DND-41 (cell line): ENCODE measurements around the gene HMCN2.
A peak's percentile ranks its signal among the peaks of the same experiment; 100 is the strongest.

Experiments
- ATAC-seq: fragments of 200-7000 bp; cut with Tn5 transposase; 3 replicates; pipeline ENCODE4 v1.9.1; 2021; ENCODE audit warnings: low read depth; ENCODE audit not compliant: insufficient read depth
- DNase-seq: peaks from one replicate; pipeline ENCODE4 v3.0.0-alpha.2; 2020
- H2AFZ ChIP-seq: 2 replicates; pipeline ENCODE4 v1.6.0; 2012; ENCODE audit warnings: low read depth, low read length
- H3K27ac ChIP-seq: 2 replicates; pipeline ENCODE4 v1.5.1; 2012; ENCODE audit warnings: low read length, inconsistent platforms
- H3K27me3 ChIP-seq: fragments of 200-600 bp; sonication (generic); 2 replicates; pipeline ENCODE4 v1.6.0; 2012; ENCODE audit warnings: low read length, mild to moderate bottlenecking, inconsistent platforms; ENCODE audit not compliant: insufficient read depth, poor library complexity
- H3K36me3 ChIP-seq: 2 replicates; pipeline ENCODE4 v1.5.1; 2012; ENCODE audit warnings: low read length, inconsistent platforms; ENCODE audit not compliant: insufficient read depth
- H3K4me1 ChIP-seq: 2 replicates; pipeline ENCODE4 v1.5.1; 2012; ENCODE audit warnings: mild to moderate bottlenecking, low read length; ENCODE audit not compliant: insufficient read depth
- H3K4me2 ChIP-seq: 2 replicates; pipeline ENCODE4 v1.6.0; 2012; ENCODE audit warnings: mild to moderate bottlenecking, moderate library complexity, low read length, inconsistent platforms; ENCODE audit not compliant: insufficient read depth
- H3K4me3 ChIP-seq, 2 experiments: fragments of 200-600 bp in 1 of 2; shearing (Covaris generic) in 1 of 2; 2 replicates each; pipeline ENCODE4 v1.5.1; 2012 to 2016; ENCODE audit warnings: inconsistent platforms in 2 of 2, low read length in 2 of 2, mild to moderate bottlenecking in 2 of 2, low read depth in 1 of 2, moderate library complexity in 1 of 2
- H3K79me2 ChIP-seq: 2 replicates; pipeline ENCODE4 v1.6.0; 2012; ENCODE audit warnings: low read length, inconsistent platforms; ENCODE audit not compliant: insufficient read depth
- H3K9ac ChIP-seq: 2 replicates; pipeline ENCODE4 v1.6.0; 2012; ENCODE audit warnings: low read depth, mild to moderate bottlenecking, inconsistent platforms, low read length, moderate library complexity
- H3K9me3 ChIP-seq: 2 replicates; pipeline ENCODE4 v1.5.1; 2012; ENCODE audit warnings: low read length, moderate library complexity, mild to moderate bottlenecking, inconsistent platforms; ENCODE audit not compliant: insufficient read depth, severe bottlenecking
- H4K20me1 ChIP-seq: 2 replicates; pipeline ENCODE4 v1.6.0; 2012; ENCODE audit warnings: low read length; ENCODE audit not compliant: insufficient read depth
- EZH2 ChIP-seq: IDR thresholded peaks from 3 replicates; pipeline ENCODE4 v1.6.1; 2012; ENCODE audit warnings: borderline replicate concordance, low read depth, mild to moderate bottlenecking, moderate library complexity, low read length, inconsistent platforms; ENCODE audit not compliant: severe bottlenecking
- TF ChIP-seq, protein P1 (sequence below): IDR thresholded peaks from 2 replicates; pipeline ENCODE4 v1.5.1; 2012; ENCODE audit warnings: borderline replicate concordance, low read length, moderate library complexity, mild to moderate bottlenecking; ENCODE audit not compliant: poor library complexity, severe bottlenecking; ENCODE audit errors: extremely low read depth

HMCN2 gene

DNA sequence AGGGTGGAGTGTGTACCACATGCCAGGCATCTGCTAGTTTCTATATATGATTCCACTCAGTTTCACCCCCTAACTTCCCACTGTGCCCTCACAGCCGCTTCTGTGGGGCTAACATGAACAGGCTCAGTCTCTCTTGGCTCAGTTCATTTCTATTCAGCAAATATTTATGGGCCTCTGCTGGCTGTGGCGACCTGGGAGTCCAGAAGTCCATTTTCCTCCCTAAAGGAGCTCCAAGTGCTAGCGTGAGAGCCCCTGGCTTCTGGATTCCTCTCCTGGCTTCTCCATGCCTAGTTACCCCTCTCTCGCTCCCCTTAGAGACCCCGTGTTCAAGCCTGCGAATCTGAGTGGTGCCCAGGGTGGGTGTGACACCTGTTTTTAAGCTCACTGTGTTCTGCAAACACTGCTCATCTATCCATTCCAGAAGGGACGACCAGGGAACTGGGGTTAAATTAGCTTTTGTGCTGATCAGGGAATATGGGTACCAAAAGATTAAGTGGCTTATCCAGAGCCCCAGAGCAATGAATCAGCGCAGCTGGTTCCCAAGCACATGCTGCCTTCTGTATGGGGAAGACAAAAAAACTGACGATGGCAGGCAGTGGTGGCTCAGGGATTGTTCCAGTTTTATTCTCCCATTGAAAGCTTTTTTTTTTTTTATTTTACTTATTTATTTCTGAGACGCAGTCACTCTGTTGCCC, 57.6 kb downstream of the HMCN2 start:
- Histone ChIP-seq H3K9ac (no peak overlapping the region), H3K4me2 (no peak overlapping the region), H3K36me3 (no peaks in the 10 kb centered on the region), H3K9me3 (no peaks in the 10 kb centered on the region), H3K27ac (no peak overlapping the region), H3K4me3 (no peak overlapping the region), H4K20me1 (no peaks in the 10 kb centered on the region), H3K27me3 (no peaks in the 10 kb centered on the region), H3K79me2 (no peaks in the 10 kb centered on the region), H3K4me1 (no peaks in the 10 kb centered on the region), H2AFZ (no peak overlapping the region)
- TF ChIP-seq EZH2, result no peak
- TF ChIP-seq, protein P1, sequence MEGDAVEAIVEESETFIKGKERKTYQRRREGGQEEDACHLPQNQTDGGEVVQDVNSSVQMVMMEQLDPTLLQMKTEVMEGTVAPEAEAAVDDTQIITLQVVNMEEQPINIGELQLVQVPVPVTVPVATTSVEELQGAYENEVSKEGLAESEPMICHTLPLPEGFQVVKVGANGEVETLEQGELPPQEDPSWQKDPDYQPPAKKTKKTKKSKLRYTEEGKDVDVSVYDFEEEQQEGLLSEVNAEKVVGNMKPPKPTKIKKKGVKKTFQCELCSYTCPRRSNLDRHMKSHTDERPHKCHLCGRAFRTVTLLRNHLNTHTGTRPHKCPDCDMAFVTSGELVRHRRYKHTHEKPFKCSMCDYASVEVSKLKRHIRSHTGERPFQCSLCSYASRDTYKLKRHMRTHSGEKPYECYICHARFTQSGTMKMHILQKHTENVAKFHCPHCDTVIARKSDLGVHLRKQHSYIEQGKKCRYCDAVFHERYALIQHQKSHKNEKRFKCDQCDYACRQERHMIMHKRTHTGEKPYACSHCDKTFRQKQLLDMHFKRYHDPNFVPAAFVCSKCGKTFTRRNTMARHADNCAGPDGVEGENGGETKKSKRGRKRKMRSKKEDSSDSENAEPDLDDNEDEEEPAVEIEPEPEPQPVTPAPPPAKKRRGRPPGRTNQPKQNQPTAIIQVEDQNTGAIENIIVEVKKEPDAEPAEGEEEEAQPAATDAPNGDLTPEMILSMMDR, result no peak
- DNase-seq, result no peak
- ATAC-seq, result no peak

DNA sequence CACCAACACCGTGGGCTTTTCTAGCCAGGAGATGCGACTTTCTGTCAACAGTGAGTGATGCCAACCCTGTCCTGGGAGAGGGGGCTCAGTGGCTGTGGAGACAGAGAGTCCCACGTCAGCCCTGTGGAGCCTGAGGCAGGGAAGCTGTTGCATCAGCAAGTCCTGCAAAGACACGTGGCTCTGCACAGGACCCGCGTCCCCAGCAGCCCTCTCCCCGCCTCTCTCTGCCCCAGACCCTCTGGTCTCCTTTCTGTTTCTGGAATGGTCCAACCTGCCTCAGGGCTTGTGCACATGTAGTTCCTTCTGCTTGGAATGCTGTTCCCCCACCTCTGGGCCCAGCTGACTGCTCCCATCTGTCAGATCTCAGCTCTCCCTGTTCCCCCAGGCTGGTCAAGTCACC, 60.4 kb downstream of the HMCN2 start:
- no peaks in the 10 kb centered on the region for H3K79me2 ChIP-seq
- no peak overlapping the region for H3K4me3 ChIP-seq
- H3K36me3 ChIP-seq, result no peaks in the 10 kb centered on the region
- no peak overlapping the region for H2AFZ ChIP-seq
- TF ChIP-seq, protein P1, result no peak
- TF ChIP-seq EZH2, result no peak
- no peaks in the 10 kb centered on the region for H3K9me3 ChIP-seq
- no peaks in the 10 kb centered on the region for H4K20me1 ChIP-seq
- no peak overlapping the region for H3K27ac ChIP-seq
- H3K4me2 ChIP-seq, result no peak overlapping the region
- ATAC-seq (no peak), DNase-seq (no peak)
- H3K4me1 ChIP-seq, result no peaks in the 10 kb centered on the region
- no peaks in the 10 kb centered on the region for H3K27me3 ChIP-seq
- H3K9ac ChIP-seq, result no peak overlapping the region

- H3K27me3 ChIP-seq, result no peaks in the 10 kb centered on the region
- no peak overlapping the region for H3K4me3 ChIP-seq
- no peaks in the 10 kb centered on the region for H3K9me3 ChIP-seq
- no peaks in the 10 kb centered on the region for H3K79me2 ChIP-seq
- no peak overlapping the region for H3K4me2 ChIP-seq
- no peaks in the 10 kb centered on the region for H4K20me1 ChIP-seq
- H3K36me3 ChIP-seq, result no peaks in the 10 kb centered on the region
- no peak overlapping the region for H3K9ac ChIP-seq
- ATAC-seq (no peak), DNase-seq (peak; percentile 11)
- H3K4me1 ChIP-seq, result no peaks in the 10 kb centered on the region
- no peak overlapping the region for H3K27ac ChIP-seq
- H2AFZ ChIP-seq, result no peak overlapping the region
- TF ChIP-seq, protein P1, result peak; percentile 36
- TF ChIP-seq EZH2, result no peak
Measured at GRCh38 chr9:130327070-130327780, 61.7 kb downstream of the HMCN2 start.
